ENCODE data around the gene DGLUCY. TPM values are rescaled to one million over a fixed set of nuclear protein-coding genes. Genes with fewer than 3 reads are reported as not detected.

Gene DGLUCY
- total and polyA plus RNA-seq, 2 of the 13 experiments (the other 11 are each of a cell fraction or from before 2014, with no cell fraction given), result 14.8 to 36.3 TPM

DNA sequence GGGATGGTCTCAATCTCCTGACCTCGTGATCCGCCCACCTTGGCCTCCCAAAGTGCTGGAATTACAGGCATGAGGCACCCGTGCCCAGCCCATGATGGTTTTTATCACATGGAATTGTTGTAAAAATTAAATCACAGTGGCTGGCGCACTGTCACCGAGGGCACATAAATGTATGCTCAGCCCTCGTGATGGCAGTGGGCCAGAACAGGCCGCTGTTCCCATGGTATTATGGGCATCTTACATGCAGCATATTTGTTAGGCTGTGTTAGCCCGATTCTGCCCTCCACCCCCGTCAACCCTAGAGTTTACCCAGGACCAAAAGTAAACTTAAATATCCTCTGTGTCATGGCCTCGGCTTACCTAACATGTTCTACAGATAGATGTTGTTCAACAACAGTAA, 82.0 kb downstream of the DGLUCY start:
- Histone ChIP-seq H3K27me3 (ENCODE audit: control insufficient read depth in 1 of 2, insufficient read depth in 2 of 2, low read length in 2 of 2) (no peaks in the 10 kb centered on the region), H3K4me1 (ENCODE audit: insufficient read depth, low read length) (no peaks in the 10 kb centered on the region), H2AFZ (ENCODE audit: low read length) (no peak overlapping the region), H3K36me3 (replicated peaks in 1 of 2; ENCODE audit: control insufficient read depth in 1 of 2, insufficient read depth in 2 of 2, low read length in 2 of 2) (peaks cover 8 to 48% of the 10 kb centered on the region in 2 experiments), H3K79me2 (ENCODE audit: insufficient read depth, low read length) (no peaks in the 10 kb centered on the region), H4K20me1 (ENCODE audit: insufficient read depth, low read length) (no peaks in the 10 kb centered on the region), H3K9ac (ENCODE audit: insufficient read depth, low read depth, low read length) (no peak overlapping the region), H3K9me3 (ENCODE audit: low read length) (peaks cover 4% of the 10 kb centered on the region; the same call in 1 of the 2 replicates), H3K4me2 (ENCODE audit: low read depth, low read length) (no peak overlapping the region), H3K4me3 (replicated peaks in 1 of 3; ENCODE audit: insufficient read depth in 1 of 3, low read depth in 2 of 3, low read length in 3 of 3) (no peak overlapping the region), H3K27ac (ENCODE audit: extremely low read length, insufficient read depth, low read length) (no peak overlapping the region)
- in situ Hi-C loops (cut with HindIII; ENCODE audit: extremely low pct_ligation_motif_present, low pct_unique_long_range_greater_than_20kb) (no loop called here), intact Hi-C loops (cut with micrococcal nuclease; ENCODE audit: unreplicated experiment) (no loop called here)
- ChIA-PET CTCF (ENCODE audit: low intra/inter-chr PET ratio, low total read pairs) (no interaction called here), POLR2A (no interaction called here)
- BruUV-seq (replicated peaks), result no TSS peak
- TF ChIP-seq ZBTB1 (CRISPR knock-in tag; IDR thresholded peaks at IDR 0.05; ENCODE audit: borderline replicate concordance) (no peak), SMYD3 (CRISPR knock-in tag; IDR thresholded peaks at IDR 0.05) (no peak), ZNF3 (CRISPR knock-in tag; IDR thresholded peaks at IDR 0.05) (no peak), TCF7L2 (IDR thresholded peaks at IDR 0.05; ENCODE audit: low read depth, low read length) (no peak), ZSCAN12 (CRISPR knock-in tag; IDR thresholded peaks at IDR 0.05) (no peak), ZNF816 (CRISPR knock-in tag; IDR thresholded peaks at IDR 0.05; ENCODE audit: borderline replicate concordance) (no peak), FOSL1 (CRISPR knock-in tag; IDR thresholded peaks at IDR 0.05; ENCODE audit: borderline replicate concordance) (no peak), DR1 (CRISPR knock-in tag; IDR thresholded peaks at IDR 0.05) (no peak), HOXA7 (CRISPR knock-in tag; IDR thresholded peaks at IDR 0.05) (no peak), PAWR (CRISPR knock-in tag; IDR thresholded peaks at IDR 0.05; ENCODE audit: borderline replicate concordance) (no peak), ZNF841 (CRISPR knock-in tag; IDR thresholded peaks at IDR 0.05; ENCODE audit: borderline replicate concordance) (no peak), ZFX (CRISPR knock-in tag; IDR thresholded peaks at IDR 0.05; ENCODE audit: low read depth) (no peak), NCOA5 (CRISPR knock-in tag; IDR thresholded peaks at IDR 0.05) (no peak), ZNF609 (CRISPR knock-in tag; IDR thresholded peaks at IDR 0.05; ENCODE audit: borderline replicate concordance) (no peak)
- TF ChIP-seq, protein P1, sequence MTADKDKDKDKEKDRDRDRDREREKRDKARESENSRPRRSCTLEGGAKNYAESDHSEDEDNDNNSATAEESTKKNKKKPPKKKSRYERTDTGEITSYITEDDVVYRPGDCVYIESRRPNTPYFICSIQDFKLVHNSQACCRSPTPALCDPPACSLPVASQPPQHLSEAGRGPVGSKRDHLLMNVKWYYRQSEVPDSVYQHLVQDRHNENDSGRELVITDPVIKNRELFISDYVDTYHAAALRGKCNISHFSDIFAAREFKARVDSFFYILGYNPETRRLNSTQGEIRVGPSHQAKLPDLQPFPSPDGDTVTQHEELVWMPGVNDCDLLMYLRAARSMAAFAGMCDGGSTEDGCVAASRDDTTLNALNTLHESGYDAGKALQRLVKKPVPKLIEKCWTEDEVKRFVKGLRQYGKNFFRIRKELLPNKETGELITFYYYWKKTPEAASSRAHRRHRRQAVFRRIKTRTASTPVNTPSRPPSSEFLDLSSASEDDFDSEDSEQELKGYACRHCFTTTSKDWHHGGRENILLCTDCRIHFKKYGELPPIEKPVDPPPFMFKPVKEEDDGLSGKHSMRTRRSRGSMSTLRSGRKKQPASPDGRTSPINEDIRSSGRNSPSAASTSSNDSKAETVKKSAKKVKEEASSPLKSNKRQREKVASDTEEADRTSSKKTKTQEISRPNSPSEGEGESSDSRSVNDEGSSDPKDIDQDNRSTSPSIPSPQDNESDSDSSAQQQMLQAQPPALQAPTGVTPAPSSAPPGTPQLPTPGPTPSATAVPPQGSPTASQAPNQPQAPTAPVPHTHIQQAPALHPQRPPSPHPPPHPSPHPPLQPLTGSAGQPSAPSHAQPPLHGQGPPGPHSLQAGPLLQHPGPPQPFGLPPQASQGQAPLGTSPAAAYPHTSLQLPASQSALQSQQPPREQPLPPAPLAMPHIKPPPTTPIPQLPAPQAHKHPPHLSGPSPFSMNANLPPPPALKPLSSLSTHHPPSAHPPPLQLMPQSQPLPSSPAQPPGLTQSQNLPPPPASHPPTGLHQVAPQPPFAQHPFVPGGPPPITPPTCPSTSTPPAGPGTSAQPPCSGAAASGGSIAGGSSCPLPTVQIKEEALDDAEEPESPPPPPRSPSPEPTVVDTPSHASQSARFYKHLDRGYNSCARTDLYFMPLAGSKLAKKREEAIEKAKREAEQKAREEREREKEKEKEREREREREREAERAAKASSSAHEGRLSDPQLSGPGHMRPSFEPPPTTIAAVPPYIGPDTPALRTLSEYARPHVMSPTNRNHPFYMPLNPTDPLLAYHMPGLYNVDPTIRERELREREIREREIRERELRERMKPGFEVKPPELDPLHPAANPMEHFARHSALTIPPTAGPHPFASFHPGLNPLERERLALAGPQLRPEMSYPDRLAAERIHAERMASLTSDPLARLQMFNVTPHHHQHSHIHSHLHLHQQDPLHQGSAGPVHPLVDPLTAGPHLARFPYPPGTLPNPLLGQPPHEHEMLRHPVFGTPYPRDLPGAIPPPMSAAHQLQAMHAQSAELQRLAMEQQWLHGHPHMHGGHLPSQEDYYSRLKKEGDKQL (CRISPR knock-in tag; IDR thresholded peaks at IDR 0.05; ENCODE audit: low read depth), result no peak
- WGBS (ENCODE audit: low lambda C conversion rate), result 91% methylated on average over 10 of the region's 10 CpGs
- DNase-seq (ENCODE audit: low spot score) (no peak), FAIRE-seq (no peak), ATAC-seq (no peak)

All from HepG2 (cell line).